DMS 273 treated with DMSO at 0.1 percent for 48 hours (cell line): ENCODE measurements around the gene PFKP.
"Not testable (repeated sequence)": the region's sequence is repeated elsewhere in the genome, so short reads cannot be mapped to it uniquely, and the experiment has no call there.

Experiments
- DNase-seq: peaks from one replicate; lab custom pipeline; 2025; lab: John Stamatoyannopoulos, UW

The PFKP gene

DNA sequence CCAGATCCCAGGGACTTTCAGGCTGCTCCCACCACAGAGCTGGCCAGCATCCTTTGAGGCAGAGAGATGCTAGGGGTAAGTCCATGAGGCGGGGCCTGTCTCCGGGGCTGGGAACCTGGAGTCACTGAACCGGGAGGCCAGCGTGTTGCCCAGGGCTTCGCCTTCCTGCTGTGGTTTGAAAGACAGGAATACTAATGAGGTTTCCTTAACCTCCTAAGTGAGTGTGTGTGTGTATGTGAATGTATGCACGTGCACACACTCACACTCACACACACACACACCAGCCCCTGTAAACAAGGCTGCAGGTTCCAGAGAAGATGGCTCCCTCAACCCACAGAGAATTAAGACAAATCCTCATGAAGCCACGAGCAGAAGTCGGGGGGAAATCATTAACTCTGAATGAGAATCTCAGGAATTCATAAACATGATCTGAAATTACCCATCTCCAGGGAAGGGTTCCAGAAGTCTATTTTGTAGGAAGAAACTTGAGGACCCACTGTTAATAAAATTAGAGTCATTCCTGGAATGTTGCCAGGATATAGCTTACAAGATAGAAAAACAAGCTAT lies 20.3 kb upstream of the PFKP start:
- no peak for DNase-seq

DNA sequence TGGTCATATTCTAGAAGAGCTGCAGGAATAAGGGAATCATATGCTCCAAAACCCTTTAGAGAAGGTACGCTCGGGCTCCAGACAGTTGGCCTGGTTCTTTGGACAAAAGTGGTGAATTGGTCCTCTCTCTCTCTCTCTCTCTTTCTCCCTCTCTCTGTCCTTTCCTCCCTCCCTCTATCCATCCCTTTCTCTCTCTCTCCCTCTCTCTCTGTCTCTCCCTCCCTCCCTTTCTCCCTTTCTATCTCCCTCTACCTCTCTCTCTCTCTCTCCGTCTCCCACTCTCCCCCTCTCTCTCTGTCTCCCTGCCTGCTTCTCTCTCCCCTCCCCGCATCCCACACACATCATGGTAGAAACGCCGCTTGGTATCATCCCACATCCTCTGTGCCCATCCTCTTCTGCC lies 19.8 kb upstream of the PFKP start:
- DNase-seq = no peak

DNA sequence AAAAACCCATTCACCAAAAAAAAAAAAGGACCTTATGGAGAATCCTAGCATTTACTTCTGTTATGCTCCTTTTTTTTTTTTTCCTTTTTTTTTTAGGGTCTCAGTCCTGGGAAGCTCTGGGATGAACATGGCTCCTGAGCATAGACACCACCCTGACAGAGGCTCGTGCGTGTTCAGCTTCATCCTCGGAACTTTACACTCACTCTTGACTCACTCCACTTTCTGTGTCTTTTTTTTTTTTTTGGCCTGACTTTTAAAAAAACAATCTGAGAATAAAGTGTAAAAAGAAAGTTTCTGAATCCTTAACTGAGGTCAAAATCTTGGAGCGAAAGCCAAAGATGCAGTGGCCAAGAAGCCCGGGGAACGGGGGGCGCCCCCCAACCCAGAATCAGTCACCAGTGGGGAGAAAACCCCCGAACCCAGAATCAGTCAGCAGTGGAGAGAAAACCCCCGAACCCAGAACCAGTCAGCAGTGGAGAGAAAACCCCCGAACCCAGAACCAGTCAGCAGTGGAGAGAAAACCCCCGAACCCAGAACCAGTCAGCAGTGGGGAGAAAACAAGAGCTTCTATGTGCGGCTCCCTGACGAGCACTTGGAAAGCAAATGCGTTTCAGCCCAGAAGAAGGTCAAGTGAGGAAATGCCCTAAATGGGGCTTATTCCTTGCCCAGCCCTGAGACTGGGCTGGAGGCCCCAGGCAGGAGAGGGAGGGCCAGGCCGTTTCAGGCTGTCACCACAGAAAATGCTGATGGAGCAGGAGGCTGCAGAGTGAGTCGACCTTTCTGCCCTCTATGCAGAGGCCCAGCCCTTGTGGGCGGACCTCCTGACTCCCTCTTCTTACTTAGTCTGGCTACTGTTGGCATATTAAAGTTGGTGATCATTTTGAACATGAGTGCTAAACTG lies 19.0 kb upstream of the PFKP start:
- no peak for DNase-seq

DNA sequence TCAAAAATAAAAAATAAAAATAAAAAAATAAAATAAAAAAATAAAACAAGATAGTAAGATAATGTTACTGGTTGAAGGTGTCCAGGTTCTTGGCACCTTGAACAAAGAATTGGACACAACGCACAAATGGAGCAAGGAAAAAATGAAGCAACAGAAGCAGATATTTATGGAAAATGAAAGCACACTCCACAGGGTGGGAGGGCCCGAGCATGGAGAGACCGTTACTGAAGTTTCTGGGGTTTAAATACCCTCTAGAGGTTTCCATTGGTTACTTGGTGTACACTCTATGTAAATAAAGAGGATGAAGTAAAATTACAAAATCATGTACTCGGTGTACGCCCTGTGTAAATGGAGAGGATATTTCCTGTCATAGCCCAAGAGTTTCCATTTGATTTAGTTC lies 15.7 kb upstream of the PFKP start:
- no peak for DNase-seq

DNA sequence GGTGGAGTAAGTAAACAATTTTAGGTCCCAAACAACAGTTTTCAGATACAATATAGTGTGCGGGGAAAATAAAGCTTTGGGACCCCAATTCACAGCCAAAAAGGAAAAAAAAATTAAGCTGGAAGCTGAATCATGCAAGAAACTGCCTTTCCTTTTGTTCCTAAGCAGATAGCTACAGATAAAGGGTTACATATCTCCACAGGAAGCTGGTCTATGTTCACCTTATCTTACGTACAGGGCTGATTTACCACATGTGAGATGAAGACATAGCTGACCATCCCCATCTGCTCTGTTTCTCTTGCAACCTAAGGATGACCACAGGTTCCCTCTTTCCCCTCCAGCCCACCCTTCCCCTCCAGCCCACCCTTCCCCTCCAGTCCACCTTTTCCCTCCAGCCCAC lies 14.2 kb upstream of the PFKP start:
- DNase-seq = no peak

DNA sequence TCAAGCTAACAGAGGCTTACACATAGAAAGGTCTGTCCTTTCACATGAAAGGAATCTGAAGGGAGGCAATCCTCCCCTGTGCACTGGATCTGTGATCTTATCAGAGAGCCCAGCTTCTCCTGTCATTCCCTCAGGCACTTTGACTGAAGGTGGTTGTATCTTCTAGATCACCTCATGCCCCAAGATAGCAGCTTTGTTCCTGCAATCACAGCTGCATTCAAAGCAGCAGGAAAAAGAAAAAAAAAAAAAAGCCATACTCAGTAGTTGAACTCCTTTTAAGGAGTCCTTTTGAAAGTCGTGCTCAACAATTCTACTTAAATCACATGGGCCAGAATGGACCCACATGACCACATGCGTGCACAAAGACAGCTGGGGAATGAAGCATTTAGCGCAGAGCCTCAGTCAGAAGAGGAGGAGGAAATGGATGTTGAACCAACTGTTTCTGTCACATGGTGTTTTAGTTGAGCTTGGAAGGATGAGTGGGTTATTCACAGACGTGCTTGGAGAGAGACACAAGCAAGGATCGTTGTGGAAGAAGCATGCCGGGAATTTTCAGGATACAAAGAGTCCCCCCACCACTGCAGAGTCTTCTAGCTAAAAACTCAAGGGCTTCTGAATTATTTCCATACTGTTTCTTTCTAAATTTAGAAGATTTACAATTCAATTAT lies 13.0 kb upstream of the PFKP start:
- no peak for DNase-seq

DNA sequence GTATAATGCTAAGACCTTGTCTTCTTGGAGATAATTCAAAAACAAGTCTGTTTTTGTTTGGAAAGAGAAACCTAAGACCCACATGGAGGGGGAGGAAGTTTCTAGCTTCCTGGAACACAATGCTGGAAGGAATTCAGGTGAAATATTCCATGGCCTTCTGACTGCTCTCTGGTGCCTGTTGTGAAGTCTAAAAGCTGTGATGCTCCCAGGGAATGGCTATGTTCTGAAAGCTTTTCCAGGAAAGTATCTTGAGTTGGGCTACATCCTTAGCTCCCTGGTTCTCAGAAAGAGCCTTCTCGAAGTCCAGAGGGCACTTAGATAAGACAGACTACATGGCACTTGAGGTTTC lies 12.5 kb upstream of the PFKP start:
- no peak for DNase-seq

DNA sequence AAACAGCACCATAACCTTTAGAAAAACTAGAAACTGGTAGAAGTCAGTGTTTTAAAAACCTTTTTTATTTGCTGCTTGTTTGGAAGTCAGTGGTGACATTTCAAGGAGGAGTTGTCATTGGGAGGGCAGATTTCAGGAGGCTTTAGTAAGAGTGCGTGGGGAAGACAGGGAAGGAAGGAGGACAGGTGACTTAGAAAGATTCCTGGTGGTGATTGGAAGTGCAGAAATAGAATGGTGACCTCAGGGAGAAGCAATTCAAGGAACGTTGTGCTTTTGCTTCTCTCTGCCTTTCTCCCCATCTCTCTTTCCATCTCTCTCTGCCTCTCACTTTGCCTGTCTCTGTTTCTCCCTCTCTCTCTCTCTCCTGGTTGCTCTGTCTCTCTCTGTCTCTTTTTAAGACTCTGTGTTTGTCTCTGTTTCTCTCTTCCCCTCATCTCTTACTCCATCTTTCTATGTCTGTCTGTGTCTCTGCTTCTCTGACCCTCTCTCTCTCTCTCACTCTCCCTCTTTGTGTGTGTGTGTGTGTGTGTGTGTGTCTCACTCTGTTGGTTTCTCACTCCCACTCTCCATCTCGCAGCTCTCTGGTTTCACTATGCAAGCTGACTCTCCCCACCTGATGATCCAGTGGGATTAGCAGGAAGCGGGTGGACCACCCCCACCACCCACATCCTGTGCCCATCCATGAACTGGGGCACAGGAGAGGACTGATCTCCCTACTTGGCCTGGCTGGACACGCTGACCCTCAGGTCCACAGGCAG lies 10.9 kb upstream of the PFKP start:
- no peak for DNase-seq

DNA sequence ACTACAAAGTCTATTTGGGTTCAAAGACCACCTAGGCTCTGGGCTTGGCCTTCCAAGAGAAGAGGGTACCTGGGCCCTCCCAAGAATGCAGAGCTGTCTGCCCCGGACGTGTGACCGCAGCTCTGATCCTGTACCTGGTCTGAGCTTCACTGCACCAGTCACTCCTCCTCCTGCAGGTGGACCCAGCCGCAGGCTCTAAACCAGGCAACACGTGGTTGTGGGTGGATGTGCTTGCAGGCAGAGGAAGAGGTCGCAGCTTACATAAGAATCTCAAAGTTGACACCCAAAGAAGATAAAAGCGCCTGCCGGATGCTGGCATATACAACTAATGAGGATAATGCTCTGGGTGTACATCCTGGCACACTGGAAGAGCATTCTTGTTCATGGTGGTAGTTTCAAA lies 9.4 kb upstream of the PFKP start:
- DNase-seq = no peak

DNA sequence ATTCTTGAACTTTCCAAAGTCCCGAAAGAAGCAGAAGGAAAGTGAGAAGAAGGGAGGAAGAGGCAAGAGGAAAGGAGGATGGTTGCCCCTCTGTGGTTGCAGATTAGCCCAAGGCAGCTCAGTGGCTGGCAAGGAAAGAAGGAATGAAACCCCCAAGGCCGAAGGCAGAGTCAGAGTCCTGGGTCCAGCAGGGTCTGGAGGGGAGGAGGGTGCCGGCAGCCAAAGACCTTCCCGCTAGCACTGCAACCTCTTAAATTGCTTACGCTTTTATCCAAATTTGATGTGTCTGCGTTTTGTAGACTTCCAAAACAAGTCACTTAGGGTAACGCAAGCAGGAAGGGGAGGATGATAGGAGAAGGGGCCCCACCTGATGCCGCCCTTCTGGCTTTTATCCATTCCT lies 7.4 kb upstream of the PFKP start:
- DNase-seq = no peak

DNA sequence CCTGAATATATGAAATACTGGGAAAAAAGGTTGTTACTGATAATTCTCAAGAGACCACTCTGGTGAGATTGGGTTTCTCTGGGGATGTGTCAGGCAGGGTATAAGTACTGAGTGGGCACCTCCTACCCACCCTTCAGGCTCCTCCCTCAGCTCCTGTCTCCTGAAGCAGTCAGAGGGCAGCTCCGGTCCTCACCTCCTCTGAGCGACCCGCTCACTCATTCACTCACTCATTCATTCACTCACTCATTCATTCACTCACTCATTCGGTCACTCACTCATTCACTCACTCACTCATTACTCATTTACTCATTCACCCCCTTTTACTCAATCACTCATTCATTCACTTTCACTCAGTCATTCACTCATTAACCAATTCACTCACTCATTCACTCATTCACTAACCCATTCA lies 6.9 kb upstream of the PFKP start:
- no peak for DNase-seq

DNA sequence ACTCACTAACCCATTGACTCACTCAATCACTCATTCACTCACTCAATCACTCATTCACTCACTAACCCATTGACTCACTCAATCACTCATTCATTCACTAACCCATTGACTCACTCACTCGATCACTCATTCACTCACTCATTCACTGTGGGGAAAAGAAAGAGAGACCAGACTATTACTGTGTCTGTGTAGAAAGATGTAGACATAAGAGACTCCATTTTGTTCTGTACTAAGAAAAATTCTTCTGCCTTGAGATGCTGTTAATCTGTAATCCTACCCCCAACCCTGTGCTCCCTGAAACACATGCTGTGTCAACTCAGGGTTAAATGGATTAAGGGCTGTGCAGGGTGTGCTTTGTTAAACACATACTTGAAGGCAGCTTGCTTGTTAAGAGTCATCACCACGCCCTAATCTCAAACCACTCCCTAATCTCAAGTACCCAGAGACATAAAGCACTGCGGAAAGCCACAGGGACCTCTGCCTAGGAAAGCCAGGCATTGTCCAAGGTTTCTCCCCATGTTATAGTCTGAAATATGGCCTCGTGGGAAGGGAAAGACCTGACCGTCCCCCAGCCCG lies 5.9 kb upstream of the PFKP start:
- not testable (repeated sequence) for DNase-seq

DNA sequence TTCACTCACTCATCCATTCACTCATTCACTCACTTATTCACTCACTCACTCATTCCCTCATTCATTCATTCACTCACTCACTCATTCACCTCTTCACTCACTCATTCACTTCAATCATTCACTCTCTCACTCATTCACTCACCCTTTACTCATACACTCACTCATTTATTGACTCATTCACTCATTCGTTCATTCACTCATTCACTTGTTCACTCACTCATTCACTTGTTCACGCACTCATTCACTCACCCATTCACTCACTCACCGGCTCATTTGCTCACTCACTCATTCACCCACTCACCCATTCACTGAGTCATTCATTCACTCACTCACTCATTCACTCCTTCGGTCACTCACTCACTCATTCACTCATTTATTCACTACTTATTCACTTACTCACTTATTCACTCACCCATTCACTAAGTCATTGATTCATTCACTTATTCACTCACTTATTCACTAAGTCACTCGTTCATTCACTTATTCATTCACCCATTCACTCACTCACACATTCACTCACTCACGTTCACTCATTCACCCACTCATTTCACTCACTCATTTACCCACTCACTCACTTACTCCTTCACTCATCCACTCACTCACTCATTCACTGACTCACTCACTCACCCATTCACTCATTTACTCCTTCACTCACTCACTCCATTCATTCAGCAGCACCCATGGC lies 4.7 kb upstream of the PFKP start:
- no peak for DNase-seq

DNA sequence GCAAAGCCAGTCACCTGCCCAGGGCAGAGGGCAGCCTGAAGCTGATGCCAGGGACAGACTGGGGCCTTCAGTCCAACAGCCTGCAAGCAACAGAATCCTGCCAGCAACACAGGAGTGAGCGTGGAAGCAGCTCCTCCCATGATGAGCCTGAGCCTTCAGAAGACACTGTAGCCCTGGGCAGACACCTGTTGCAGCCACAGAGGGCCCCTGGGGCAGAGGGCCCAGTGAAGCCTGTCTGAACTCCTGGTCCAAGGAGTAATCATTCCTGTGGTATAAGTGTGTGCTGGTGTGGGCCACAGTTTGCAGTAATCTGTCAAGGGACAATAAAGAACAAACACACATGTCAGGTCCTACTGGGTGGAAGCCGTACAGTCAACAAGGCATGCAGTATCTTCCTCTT lies 2.9 kb upstream of the PFKP start:
- DNase-seq = no peak

DNA sequence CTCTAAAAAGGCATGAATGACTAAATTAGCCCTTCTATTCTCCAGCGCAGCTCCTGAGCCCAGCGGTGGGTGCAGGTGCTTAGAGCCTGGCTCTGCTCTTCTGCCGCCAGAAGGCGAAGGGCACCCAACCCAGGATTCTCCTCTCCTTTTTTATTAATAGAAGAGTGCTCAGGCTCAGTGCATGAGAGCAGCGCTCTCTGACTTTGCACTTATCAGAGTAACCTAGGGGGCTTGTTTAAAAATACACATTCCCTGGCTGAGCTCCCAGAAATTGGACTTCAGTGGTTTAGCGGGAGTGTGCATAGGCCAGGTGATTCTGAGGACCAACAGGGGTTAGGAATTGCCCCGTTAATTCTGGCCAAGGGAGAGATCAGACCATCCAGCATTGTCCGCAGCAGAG lies 1.7 kb upstream of the PFKP start:
- no peak for DNase-seq

DNA sequence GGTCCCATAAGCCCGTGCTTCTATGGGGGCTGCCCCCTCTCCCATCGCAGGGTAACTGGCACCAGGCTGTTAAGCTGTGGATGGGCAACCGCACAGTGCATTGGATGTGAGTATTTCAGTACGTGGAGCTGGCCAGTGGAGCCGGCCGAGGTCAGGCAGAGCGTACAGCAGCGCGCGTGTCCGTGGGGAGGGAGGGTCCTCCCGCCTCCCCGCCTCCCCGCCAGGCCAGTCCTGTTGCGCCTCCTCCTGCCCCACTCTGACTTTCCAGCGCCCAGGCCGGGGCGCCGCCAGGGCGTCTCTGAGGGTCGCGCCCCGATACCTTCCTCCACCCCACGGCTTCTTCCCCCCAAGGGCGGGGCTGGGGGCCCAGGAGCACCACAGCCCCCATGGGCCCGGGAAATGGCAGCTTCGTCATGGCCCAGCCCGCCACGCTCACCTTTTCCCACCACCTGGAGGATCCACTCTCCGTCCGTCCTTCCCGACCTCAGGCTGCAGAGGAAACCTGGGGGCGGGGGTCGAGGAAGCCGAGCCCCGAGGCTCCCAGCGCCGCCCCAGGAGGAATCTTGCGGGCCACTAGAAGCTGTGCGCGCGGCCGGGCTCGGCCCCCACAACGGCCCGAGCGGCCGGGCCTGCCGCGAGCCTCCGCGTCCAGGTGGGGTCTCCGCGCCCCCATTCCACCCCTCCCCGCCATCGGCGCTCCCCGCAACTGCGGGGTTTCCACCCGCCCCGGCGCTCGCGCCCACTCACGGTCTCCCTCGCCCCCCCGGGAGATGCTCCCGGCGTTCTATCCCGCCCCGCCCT lies 831 bp upstream of the PFKP start:
- DNase-seq = no peak

DNA sequence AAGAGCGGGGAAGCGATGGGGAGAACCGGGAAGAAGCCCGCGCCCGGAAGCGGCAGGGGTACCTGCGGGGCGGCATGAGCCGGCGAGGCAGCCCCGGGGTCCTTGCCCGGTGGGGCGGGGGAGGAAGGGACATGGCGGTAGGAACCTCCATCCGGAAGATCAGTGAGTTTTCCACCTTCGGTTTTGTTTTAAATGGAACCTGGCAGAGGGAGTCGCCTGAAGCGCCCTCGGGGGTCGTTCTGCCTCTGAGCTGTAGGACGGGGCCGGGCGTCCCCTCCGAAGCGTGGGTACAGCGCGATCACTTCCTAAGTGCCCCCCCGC lies 471 bp downstream of the PFKP start:
- no peak for DNase-seq

DNA sequence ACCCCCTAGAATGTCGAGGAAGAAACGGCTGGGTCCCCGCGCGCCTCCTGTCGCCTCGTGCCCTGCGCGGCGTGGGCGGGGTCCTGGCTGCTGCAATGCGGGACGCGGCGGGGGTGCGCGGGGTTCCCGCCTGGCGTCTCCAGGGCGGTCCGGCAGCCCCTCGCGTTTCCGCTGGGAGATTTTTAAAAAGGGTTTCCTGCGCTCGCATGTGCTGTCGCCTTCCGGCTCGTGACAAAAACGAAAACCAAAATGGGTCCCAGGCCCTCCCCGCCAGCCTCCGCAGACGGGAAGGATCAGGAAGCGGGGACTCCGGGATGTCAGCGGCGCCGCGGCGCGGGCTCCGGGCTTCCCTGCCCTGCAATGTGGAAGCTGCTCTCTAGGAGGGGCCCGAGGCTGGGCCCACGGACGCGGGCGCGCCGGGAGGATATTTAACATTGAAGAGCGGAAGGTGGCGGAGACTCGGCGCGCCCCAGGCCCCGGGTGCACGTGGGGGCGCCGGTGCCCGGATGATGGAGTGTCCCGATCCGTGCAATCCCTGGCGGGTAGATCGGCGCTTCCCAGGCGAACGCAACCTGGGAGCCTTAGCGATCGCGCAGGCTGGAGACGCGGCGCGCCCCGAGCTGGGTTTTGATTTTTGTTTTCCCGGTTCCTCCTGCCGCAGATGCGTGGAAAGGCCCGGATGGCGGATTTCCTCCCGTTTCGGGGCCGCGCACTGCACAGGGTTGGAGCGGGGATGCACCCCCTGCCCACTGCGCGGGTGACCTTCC lies 1.0 kb downstream of the PFKP start:
- DNase-seq = no peak

DNA sequence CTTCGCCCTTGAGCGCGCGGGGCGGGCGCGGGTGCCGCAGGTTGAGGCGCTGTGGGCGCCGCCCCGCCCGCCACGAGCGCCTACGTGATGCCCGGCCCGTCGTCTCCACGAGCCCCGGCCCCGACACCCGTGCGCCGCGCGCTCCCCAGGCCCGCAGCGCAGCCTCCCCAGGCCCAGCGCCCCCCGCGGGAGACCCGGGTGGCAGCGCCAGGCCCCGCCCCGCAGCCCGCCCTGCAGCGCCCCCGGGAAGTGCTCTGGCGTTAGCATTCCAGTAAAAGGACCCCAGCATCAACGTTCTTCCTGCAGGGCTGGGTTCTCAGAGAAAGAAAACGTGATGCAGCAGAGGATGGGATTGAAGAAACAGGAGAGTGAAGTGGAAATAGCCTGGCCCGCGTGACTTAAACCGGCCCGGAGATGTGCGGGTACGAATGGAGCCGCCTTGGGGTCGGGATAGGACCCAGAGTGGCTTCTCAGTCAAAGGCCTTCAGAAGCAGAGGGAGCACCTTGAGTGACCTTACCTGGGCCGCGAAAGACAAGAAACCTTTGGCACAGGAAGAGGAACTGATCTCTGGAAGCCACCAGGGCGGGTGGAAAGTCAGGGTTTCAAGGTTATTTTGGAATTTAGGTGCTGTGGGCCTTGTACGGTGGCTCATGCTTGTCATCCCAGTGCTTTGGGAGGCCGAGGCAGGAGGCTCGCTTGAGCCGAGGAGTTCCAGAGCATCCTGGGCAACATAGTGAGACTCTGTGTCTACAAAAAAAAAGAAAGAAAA lies 1.8 kb downstream of the PFKP start:
- DNase-seq = no peak

DNA sequence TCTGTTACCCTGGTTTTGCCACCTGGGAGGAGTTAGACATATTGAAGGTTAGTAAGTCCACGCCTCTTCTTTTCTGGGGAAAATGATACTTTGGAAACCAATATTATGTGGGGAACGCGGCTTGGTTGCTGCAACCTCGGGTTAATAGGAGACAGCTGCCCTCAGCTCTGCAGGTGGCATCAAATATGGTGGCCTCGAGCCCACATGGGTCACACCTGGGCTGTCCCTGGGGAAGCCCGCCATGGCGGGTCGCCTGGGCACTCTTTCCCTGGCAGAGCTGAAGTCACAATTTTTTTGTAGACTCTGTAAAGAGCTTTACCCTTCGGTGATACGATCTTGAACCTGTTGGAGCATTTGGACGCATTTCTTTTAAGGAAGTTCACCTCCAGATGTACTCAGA lies 2.5 kb downstream of the PFKP start:
- DNase-seq = no peak
